ENCODE data around the gene BCL2L15.

DNA sequence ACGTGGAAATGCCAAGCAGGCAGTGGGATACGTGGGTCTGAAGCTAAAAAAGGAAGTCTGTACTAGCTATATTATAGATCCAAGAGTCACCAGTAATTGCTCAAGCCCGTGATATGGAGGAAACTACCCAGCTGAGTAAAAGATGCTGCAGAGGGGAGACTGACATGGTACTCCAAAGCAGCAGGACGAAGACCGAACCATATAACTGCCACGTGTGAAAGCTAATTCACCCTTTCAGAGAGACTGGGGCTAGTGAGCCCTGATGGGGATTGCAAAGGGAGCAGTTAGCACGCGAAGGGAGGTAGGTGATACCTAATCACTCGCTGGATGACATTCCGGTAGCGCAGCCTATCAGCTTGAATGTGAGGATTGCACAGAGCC, 16.9 kb upstream of the BCL2L15 start:
- TF ChIP-seq POLR2AphosphoS5 (IDR thresholded peaks at IDR 0.05; ENCODE audit: low read depth, low read length): no peak
- no peak for TF ChIP-seq POLR2A (IDR thresholded peaks at IDR 0.05; ENCODE audit: low read depth, low read length)

Measured in GM12891 (cell line).